Superior temporal gyrus (tissue), 1 donor: ENCODE results near the gene CDHR2.

Experiments used
- DNase-seq: peaks from one replicate; pipeline ENCODE4 v3.0.0-alpha.2; 2016; ENCODE audit errors: extremely low spot score

Gene CDHR2, protein sequence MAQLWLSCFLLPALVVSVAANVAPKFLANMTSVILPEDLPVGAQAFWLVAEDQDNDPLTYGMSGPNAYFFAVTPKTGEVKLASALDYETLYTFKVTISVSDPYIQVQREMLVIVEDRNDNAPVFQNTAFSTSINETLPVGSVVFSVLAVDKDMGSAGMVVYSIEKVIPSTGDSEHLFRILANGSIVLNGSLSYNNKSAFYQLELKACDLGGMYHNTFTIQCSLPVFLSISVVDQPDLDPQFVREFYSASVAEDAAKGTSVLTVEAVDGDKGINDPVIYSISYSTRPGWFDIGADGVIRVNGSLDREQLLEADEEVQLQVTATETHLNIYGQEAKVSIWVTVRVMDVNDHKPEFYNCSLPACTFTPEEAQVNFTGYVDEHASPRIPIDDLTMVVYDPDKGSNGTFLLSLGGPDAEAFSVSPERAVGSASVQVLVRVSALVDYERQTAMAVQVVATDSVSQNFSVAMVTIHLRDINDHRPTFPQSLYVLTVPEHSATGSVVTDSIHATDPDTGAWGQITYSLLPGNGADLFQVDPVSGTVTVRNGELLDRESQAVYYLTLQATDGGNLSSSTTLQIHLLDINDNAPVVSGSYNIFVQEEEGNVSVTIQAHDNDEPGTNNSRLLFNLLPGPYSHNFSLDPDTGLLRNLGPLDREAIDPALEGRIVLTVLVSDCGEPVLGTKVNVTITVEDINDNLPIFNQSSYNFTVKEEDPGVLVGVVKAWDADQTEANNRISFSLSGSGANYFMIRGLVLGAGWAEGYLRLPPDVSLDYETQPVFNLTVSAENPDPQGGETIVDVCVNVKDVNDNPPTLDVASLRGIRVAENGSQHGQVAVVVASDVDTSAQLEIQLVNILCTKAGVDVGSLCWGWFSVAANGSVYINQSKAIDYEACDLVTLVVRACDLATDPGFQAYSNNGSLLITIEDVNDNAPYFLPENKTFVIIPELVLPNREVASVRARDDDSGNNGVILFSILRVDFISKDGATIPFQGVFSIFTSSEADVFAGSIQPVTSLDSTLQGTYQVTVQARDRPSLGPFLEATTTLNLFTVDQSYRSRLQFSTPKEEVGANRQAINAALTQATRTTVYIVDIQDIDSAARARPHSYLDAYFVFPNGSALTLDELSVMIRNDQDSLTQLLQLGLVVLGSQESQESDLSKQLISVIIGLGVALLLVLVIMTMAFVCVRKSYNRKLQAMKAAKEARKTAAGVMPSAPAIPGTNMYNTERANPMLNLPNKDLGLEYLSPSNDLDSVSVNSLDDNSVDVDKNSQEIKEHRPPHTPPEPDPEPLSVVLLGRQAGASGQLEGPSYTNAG (N-terminal part only)

DNA sequence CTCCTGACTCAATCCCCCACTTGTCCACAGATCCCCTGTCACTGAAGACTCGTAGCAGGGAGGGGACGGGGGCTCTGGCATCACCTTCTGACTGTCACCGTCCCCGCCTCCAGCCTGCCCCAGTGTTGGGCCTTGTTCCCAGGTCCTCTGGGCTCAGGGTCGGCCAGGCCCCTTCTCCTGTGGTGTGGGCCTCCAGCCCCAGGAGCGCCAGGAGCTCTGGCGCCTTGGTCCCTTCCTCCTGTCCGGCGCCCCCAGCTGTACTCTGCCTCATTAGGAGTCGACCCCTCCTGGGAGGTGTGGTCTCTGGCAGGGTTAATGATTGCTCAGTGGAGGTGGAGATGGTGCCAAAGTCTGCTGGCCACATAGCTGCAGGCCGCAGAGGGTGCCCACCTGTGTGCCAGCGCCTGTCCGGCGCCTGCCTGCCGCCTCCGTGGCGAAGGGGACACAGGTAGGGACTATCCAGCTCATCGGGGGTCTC, at the start of gene CDHR2:
Gene CDHR2 (plus strand): TSS at position 376 of the 478 bp plus-strand sequence. CDS start 16,011 bp downstream, outside the sequence.
- no peak for DNase-seq

DNA sequence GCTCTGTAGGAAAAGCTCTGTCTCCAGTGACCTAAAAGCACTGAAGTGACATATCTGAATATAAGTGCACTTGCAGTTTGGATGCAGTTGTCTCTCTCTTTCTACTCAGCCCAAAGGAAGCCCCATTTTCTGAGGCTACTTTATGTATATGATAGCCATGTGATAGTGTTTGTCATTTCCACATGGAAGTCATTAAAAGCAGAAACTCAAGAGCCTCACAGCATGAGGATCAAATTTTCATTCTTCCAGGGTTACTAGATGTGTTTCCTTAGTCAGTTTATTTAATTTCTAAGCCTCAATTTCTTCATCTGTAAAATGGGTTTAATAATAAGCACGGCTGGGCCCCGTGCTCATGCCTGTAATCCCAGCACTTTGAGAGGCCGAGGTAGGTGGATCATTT, 48.6 kb upstream of the CDHR2 start:
- DNase-seq: no peak

DNA sequence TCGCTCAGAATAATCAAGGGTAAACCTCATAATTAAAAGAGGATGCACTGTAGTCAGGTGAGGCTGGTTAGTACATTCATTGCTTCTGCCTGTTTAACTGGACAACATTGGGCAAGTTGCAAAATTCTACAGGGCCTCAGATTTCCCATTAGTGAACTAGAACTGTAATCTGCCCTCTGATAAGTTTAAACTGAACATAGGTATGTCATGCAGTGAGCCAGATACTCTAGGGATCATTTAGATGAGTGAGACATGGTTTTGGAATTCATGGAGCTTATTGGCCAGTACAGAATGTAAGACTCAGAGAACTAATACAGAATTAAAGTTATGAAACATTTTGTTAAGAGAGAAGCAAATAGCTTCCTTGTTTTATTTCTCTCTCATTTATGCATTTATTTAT, 47.8 kb upstream of the CDHR2 start:
- no peak for DNase-seq

DNA sequence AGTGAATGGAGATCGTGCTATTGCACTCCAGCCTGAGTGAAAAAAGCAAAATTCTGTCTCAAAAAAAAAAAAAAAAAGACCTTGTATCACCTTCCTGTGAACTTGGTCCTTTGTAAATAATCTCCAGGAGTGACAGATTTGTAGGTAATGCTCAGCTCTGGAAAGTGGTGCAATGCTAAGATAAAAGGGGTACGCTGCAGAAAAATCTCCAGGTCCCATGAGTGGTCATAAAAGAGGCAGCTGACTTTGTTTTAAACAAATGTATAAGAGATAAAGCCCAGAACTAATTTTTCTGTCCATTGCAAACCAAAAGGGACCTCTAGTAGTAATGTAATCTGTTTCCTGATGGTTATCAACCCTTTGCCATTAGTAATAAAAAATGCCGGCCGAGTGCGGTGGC, 45.6 kb upstream of the CDHR2 start:
- no peak for DNase-seq

DNA sequence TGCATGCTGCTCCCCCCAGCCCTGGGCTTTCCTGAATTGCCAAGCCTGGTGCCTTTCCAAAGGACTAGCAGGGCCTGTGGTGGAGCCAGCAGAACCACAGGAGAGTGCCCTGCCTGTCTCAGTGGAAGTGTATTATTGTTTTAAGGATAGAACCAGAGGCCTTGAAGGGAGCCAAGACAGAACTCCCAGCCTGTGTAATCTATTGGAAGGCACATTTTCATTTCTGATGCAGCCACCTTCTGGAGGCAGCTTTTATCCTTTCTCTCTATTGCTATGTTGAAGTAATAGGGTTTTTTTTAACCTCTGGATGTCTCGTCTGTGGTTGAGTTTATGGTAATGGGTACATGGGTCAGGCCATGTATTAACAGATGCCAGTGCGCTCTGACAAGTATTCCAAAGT, 41.2 kb upstream of the CDHR2 start:
- DNase-seq: no peak

DNA sequence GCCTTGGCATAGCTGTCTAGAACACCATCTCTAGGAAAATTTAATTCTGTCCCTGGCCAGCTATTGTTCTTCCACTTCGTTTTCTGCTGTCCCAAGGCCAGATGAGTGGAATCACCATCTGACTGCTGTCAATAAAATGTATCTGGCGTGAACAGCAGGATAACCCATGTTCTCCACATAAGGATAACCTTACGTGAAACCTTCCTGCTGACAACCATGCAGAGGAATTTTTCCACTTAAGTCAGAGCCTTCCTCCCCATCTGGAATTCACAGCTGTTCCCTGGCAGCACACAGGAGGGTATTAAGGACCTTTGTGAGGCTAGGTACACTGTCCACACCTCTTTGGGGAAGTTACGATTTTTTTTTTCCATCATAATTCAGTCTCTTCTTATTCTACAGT, 40.5 kb upstream of the CDHR2 start:
- no peak for DNase-seq

DNA sequence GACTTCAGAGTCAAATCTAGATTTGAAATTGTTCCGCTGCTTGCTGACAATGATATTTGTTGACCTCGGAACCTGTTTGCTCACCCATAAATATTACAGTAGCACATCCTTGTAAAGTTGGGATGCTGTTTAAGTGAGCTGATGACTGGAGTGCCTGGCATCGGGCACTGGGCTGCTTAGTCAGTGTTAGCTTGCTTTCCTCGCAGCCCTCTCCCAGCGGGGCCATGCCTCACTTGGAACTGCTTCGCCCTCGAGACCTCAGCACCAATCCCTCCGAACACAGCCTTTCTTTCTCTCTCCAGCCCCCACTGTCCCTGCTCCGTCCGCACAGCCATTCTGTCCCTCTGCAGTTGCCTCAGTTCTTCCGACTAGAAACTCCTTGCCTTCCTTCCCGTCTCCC, 35.4 kb upstream of the CDHR2 start:
- DNase-seq: no peak

DNA sequence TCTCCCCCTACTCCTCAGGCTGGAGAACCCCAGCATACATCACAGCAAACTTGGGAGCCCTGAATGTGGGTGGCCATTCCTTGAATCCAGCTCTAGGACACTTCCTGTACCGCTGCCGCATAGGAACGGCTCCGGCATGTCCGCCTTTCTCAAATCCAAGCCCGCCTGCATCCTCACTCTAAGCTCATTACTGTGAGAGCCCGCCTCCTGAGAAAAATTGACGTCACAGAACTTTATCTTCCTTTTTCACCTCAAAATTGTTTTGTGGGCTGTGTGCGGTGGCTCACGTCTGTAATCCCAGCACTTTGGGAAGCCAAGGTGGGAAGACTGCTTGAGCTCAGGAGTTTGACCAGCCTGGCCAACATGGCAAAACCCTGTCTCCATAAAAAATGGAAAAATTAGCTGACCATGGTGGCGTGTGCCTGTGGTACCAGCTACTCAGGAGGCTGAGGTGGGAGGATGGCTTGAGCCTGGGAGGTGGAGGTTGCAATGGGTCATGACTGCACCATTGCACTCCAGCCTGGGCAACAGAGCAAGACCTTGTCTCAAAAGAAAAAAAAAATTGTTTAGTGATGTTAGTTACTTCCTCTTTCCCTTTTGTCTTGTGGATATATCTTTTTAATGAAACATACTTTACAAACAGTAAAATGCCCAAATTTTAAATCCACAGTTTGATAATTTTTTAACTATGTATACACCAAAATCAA, 34.7 kb upstream of the CDHR2 start:
- no peak for DNase-seq

DNA sequence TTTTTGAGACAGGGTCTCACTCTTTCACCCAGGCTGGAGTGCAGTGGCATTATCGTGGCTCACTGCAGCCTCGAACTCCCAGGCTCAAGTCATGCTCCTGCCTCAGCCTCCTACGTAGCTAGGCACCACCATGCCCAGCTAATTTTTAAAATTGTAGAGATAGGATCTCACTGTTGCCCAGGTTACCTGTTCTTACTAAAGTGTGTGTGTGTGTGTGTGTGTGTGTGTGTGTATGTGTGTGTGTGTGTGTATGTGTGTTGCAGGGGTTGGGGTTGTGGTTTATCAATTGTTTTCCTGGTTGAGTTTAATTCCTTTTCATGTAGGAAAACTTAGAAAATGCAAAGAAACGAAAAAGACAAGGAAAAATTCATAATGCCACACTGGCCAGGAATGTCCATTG, 33.7 kb upstream of the CDHR2 start:
- DNase-seq: no peak

DNA sequence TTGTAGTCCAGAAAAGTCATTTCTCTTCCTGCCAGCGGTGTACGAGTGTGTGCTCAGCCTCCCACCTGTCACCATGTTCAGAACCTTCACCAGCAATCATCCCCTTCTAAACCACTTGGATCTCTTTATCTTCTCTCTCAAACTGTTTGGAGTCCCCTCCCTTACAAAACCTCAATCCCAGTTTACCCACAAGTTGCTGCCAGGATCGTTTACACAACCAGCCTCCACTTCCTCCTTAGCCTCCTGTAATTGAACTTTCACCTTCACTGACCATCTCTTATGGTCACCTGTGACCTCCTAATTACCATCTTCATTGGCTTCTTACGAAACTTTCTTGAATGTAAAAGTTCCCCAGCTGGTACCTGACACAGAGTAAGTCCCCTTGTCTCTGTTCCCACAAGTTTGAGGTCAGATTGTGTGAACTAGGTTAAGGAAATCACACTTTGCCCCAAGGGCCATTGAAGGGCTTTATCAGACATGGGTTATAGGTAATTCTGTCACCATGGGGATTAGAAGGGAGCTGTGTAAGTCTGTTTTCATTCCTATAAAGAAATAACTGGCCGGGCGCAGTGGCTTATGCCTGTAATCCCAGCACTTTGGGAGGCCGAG, 32.0 kb upstream of the CDHR2 start:
- DNase-seq: no peak

DNA sequence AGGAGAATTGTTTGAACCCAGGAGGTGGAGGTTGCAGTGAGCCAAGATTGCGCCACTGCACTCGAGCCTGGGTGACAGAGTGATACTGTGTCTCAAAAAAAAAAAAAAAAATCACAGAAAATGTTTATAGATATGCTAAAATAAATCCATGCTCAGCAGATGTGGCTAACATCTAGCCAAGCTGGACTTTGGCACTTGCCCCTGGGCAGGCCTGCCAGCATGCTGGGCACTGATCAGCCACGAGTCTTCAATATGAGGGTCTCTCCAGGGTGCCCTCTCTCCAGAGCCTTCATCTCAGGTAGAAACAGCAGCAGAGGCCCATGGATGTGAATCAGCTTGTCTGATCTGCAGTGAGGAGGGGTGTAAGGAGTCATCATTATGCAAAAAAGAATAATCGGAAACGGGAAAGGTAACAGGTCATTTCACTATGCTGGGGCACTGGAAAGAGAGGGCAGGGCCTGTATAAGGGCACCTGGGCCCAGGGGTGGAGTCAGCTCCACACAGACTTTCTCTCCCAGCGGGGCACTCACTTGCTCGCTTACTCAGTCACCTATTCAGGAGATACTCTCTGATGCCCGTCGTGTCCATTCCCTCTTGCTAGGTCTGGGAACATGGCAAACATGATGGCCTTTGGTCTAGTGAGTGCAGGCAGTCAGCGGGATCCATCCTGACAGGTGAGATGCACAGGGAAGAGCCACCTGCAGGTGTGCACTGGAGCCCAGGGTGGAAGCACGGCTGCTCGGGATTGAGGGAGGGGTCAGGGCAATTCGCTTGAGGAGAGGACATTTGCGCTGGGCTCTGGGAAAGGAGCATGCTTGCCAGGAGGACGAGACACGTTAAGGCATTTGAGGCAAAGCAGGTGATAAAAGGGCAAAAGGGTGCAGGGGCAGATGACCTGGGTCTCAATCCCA, 29.1 kb upstream of the CDHR2 start:
- no peak for DNase-seq

DNA sequence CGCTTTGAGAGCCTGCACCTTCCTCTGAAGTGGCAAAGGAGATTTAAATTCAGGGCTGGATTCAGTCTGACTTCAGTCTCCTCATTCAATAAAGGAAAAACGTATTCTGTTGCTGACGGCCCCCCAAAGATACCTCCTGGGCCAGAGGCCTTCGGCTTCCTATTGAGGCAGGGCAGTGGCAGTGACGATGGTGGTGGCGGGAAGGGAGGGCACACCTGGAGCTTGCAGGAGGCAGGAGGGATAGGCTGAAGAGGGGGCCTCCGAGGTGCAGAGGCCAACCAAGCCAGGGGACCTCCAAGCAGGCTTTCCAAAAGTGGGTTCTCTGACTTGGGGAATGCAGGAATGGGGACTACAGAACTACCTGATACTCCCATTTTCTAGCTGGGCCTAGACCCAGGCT, 27.9 kb upstream of the CDHR2 start:
- DNase-seq: no peak

DNA sequence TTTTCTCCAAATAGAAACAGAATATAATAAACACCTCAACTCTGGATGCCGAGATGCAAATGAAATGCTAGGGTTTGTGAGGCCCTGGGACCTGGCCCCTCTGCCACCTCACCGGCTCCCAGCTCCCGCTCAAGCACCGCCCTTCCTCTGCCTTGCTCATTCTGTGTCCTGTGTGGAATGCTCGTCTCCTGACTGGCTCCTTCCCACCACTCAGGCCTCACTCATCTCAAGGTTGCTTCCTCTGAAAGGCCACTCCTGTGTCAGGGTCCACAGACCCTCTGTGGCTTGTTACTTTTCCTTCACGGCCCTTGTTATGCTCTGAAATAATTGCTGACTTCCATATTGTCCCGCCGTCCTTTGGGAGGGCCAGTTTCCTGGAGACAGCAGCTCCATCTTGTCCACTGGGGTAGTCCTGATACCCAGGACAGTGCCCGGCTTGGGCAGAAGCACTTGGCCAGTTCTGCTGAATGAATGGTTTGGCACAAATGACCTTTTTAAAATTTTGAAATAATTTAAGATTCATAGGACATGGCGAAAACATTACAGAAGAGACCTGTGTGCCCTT, 27.4 kb upstream of the CDHR2 start:
- no peak for DNase-seq

DNA sequence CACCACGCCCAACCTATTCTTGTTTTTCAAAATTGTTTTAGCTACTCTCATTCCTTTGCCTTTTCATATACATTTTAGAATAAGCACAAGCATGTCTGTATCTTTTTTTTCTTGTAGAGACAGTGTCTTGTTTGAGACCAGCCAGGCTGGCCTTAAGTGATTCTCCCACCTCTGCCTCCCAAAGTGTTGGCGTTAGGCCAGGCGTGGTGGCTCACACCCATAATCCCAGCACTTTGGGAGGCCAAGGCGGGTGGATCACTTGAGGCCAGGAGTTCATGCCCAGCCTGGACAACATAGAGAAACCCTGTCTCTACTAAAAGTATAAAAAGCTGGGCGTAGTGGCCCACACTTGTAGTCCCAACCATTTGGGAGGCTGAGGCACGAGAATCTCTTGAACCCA, 25.0 kb upstream of the CDHR2 start:
- no peak for DNase-seq

DNA sequence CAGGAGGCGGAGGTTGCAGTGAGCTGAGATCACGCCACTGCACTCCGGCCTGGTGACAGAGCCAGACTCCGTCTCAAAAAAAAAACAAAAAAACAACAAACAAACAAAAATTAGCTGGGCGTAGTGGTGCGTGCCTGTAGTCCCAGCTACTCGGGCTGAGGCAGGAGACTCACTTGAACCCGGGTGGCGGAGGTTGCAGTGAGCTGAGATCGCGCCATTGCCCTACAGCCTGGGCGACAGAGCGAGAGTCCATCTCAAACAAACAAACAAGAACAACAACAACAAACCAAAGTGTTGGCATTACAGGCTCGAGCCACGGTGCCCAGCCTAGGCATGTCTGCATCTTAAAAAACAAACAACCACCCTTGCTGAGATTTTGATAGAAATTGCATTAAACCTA, 24.2 kb upstream of the CDHR2 start:
- DNase-seq: no peak

DNA sequence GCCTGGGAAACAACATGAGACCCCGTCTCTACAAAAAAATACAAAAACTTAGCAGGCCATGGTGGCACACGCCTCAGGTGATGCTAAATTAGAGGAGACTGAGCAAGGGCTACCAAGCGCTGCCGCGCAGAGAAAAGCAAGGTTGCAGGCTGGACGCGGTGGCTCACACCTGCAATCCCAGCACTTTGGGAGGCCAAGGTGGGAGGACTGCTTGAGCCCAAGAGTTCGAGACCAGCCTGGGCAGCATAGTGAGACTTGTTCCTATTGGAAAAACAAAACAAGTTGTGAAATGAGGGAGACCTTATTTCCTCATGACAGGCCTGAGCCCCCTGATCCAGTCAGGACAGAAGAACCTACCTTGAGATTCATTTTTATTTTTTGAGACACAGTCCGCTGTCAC, 23.5 kb upstream of the CDHR2 start:
- DNase-seq: no peak

DNA sequence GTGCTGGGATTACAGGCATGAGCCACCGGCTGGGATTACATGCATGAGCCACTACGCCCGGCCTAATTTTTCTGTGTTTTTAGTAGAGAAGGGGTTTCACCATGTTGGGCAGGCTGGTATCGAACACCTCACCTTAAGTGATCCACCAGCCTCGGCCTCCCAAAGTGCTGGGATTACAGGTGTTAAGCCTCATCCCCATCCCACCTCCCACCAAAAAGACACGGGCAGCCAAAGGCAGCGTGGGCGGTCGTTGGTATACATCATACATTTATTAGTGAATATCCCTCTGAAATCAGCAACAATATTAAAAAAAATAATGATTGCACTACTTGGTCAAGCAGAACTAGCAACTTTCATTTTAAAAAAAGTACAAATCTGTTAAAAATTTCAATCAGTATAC, 22.7 kb upstream of the CDHR2 start:
- DNase-seq: no peak

DNA sequence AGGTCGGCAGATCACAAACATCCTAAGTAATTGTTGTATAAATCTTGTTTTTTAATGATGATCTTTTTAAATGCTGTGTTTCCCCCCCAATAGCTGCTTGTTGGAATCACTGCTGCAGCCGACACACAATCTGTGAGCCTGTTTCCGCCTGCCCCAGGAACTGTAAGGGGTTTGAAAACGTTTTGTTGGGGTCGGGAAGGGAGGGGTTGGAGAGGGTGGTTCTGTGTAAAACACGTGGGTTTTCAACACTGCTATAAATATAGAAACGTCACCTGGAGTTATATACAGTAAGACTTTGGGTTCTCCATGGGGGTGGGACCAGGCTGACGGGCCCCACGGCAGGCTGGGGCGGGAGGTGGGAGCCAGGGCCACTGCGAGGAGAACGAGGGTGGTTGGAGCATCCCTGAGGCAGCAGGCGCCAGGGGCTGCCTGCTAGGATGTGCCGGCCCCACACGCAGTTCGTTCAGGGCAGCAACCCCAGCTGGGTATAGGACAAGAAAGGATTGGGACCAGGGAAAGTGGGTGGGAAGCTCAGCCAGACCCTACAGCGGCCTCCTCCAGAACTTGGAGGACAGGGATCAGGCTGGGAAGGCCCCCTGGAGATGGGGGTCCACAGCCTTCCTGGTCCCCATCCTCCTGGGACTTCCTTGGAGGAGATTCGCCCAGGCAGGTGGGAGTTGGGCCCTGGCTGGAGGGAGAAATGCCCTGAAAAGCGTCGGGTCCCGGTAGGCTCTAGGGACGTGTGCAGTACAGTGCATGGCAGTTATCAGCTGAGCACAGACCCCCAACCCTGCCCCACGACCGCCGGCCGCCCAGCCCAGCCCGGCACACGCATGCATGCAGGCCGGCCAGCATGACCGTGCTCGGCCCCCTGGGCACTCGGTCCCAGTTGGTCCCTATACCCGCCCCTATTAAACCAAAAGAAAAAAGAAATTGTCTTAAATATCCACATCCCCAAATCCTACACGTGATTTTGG, 21.6 kb upstream of the CDHR2 start:
- no peak for DNase-seq
